Stimulated activated CD8-positive, alpha-beta memory T cell treated with anti-CD3 and anti-CD28 coated beads, Interleukin-7, amount 100 ng/mL, for 1 hour (primary cell): ENCODE results near the gene SLC7A7.
"Not testable (repeated sequence)": the region's sequence is repeated elsewhere in the genome, so short reads cannot be mapped to it uniquely, and the experiment has no call there.

Source experiments
- DNase-seq, 2 donors: peaks; one replicate each; pipeline ENCODE4 v3.0.0-alpha.2; 2020; ENCODE audit warnings: low read depth in 2 of 2

Gene SLC7A7

GRCh38 chr14:22843123-22843925, 28.1 kb upstream of the SLC7A7 start:
- DNase-seq: no peak

GRCh38 chr14:22842211-22843122, 27.2 kb upstream of the SLC7A7 start:
- no peak for DNase-seq

- no peak for DNase-seq
Observed at GRCh38 chr14:22841769-22842168, 26.5 kb upstream of the SLC7A7 start.

- no peak for DNase-seq
Observed at GRCh38 chr14:22841311-22841710, 26.1 kb upstream of the SLC7A7 start.

GRCh38 chr14:22839159-22839779, 24.0 kb upstream of the SLC7A7 start:
- DNase-seq: no peak

GRCh38 chr14:22838631-22839041, 23.4 kb upstream of the SLC7A7 start:
- no peak for DNase-seq

GRCh38 chr14:22837750-22838538, 22.7 kb upstream of the SLC7A7 start:
- DNase-seq: no peak

- no peak for DNase-seq
Observed at GRCh38 chr14:22837114-22837749, 22.0 kb upstream of the SLC7A7 start.

- DNase-seq: no peak
Observed at GRCh38 chr14:22836301-22837113, 21.3 kb upstream of the SLC7A7 start, which contains the start of gene MMP14. MMP14 (plus strand) TSS chr14:22836585; CDS start chr14:22836818, 233 bp downstream.

- no peak for DNase-seq
Observed at GRCh38 chr14:22835505-22835904, 20.3 kb upstream of the SLC7A7 start.

- DNase-seq: no peak
Observed at GRCh38 chr14:22830443-22831010, 15.3 kb upstream of the SLC7A7 start.

- peak; percentile 77 to 78 for DNase-seq
Observed at GRCh38 chr14:22829661-22830442, 14.6 kb upstream of the SLC7A7 start, which contains the start of gene MRPL52. MRPL52 (plus strand) TSS chr14:22829887; CDS start chr14:22829913, 26 bp downstream.

GRCh38 chr14:22829076-22829660, 13.9 kb upstream of the SLC7A7 start:
- DNase-seq: not testable (repeated sequence)

- DNase-seq: no peak
Observed at GRCh38 chr14:22824711-22825359, 9.6 kb upstream of the SLC7A7 start.

- peak; percentile 41 to 54 for DNase-seq
Observed at GRCh38 chr14:22822571-22823098, 7.4 kb upstream of the SLC7A7 start.

GRCh38 chr14:22822016-22822570, 6.9 kb upstream of the SLC7A7 start:
- no peak for DNase-seq
